ENCODE results near the gene CATSPERD.

The CATSPERD gene

DNA sequence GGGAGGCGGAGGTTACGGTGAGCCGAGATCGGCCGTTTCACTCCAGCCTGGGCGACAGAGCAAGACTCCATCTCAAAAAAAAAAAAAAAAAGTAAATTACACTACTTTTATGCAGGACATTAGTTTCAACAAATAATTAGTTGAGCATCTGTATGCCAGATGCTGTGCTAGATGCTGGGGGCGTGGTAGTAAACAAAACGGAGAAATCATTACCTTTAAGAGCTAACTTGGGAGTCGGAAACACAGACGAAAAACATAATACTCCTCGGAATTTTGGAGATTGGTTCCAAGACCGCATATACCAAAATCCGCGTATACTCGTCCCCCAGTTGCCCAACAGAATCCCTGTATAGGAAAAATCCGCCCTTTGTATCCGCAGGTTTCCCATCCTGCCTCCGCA lies 71.8 kb downstream of the CATSPERD start:
- Histone ChIP-seq H3K27ac (no peak overlapping the region), H3K4me3 (ENCODE audit: low read depth in 1 of 2, low read length in 1 of 2) (no peak overlapping the region), H3K27me3 (no peaks in the 10 kb centered on the region), H3K4me1 (ENCODE audit: control insufficient read depth in 1 of 2, insufficient read depth in 1 of 2, low read depth in 1 of 2, low read length in 1 of 2) (peaks cover 13 to 14% of the 10 kb centered on the region in 2 experiments), H3K9me3 (no peaks in the 10 kb centered on the region), H3K36me3 (peaks cover 23% of the 10 kb centered on the region)
- TF ChIP-seq, protein P1, sequence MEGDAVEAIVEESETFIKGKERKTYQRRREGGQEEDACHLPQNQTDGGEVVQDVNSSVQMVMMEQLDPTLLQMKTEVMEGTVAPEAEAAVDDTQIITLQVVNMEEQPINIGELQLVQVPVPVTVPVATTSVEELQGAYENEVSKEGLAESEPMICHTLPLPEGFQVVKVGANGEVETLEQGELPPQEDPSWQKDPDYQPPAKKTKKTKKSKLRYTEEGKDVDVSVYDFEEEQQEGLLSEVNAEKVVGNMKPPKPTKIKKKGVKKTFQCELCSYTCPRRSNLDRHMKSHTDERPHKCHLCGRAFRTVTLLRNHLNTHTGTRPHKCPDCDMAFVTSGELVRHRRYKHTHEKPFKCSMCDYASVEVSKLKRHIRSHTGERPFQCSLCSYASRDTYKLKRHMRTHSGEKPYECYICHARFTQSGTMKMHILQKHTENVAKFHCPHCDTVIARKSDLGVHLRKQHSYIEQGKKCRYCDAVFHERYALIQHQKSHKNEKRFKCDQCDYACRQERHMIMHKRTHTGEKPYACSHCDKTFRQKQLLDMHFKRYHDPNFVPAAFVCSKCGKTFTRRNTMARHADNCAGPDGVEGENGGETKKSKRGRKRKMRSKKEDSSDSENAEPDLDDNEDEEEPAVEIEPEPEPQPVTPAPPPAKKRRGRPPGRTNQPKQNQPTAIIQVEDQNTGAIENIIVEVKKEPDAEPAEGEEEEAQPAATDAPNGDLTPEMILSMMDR (IDR thresholded peaks at IDR 0.05), result no peak

DNA sequence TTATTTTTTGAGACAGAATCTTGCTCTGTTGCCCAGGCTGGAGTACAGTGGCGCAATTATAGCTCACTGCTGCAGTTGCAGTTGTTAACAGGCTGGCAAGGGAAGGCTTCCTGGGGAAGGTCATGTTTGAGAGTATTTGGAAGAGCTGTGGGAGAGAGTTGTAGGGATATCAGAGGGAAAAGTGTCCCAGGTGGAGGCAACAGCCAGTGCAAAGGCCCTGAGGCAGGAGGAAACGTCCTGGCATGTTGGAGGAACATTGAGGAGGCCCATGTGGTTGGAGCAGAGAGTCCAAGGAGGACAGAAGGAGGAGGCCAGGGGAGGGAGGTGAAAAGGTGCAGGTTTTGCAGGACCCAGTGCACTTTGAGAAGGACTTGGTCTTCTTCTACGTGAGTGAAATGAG lies 72.8 kb downstream of the CATSPERD start:
- H3K9me3 ChIP-seq, result no peaks in the 10 kb centered on the region
- peaks cover 6% of the 10 kb centered on the region for H3K27me3 ChIP-seq
- H3K4me3 ChIP-seq (ENCODE audit: low read depth in 1 of 2, low read length in 1 of 2), result no peak overlapping the region
- TF ChIP-seq, protein P1 (IDR thresholded peaks at IDR 0.05), result no peak
- peaks cover 13% of the 10 kb centered on the region for H3K36me3 ChIP-seq
- H3K27ac ChIP-seq, result no peak overlapping the region
- peaks cover 13 to 14% of the 10 kb centered on the region in 2 experiments for H3K4me1 ChIP-seq (ENCODE audit: control insufficient read depth in 1 of 2, insufficient read depth in 1 of 2, low read depth in 1 of 2, low read length in 1 of 2)

DNA sequence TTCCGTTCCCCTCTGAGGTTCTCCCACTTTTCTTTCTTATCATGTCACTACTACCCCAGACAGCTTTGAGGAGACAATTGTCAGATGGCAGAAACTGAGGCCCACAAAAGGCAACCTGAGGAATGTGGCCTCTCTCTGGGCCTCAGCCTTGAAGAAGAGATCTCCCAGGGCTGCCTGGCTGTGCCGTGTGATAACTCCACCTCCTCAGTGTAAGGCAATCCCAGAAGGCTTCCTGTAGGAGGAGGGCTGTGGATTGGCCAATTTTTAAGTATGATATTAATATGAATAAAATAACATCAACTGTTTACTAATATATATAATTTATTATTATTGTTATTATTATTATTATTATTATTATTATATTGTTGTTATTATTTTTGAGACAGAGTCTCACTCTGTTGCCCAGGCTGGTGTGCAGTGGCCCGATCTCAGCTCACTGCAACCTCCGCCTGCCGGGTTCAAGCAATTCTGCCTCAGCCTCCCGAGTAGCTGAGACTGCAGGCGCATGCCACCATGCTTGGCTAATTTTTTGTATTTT lies 75.0 kb downstream of the CATSPERD start:
- no peaks in the 10 kb centered on the region for H3K36me3 ChIP-seq
- H3K9me3 ChIP-seq, result no peaks in the 10 kb centered on the region
- H3K4me1 ChIP-seq (ENCODE audit: control insufficient read depth in 1 of 2, insufficient read depth in 1 of 2, low read depth in 1 of 2, low read length in 1 of 2), result peaks cover 8 to 9% of the 10 kb centered on the region in 2 experiments
- TF ChIP-seq, protein P1 (IDR thresholded peaks at IDR 0.05), result no peak
- no peak overlapping the region for H3K27ac ChIP-seq
- peaks cover 29% of the 10 kb centered on the region for H3K27me3 ChIP-seq
- no peak overlapping the region for H3K4me3 ChIP-seq (ENCODE audit: low read depth in 1 of 2, low read length in 1 of 2)

DNA sequence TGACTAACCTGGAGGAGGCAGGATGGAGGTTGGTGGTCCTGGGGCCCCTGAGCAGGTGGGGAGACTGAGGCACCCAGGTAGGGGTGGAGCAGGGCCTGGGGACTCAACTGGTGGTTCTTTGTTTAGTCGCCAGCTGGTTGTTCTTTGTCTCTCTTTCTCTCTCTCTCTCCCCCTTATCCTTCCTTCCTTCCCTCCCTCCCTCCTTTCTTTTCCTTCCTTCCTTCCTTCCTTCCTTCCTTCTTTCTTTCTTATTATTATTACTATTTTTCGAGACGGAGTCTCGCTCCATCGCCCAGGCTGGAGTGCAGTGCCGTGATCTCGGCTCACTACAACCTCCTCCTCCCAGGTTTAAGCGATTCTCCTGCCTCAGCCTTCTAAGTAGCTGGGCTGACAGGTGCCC lies 77.8 kb downstream of the CATSPERD start:
- no peak overlapping the region for H3K27ac ChIP-seq
- H3K36me3 ChIP-seq, result no peaks in the 10 kb centered on the region
- no peak overlapping the region for H3K4me3 ChIP-seq (ENCODE audit: low read depth in 1 of 2, low read length in 1 of 2)
- no peaks in the 10 kb centered on the region for H3K9me3 ChIP-seq
- TF ChIP-seq, protein P1 (IDR thresholded peaks at IDR 0.05), result no peak
- peaks cover 57% of the 10 kb centered on the region for H3K27me3 ChIP-seq
- H3K4me1 ChIP-seq (ENCODE audit: control insufficient read depth in 1 of 2, insufficient read depth in 1 of 2, low read depth in 1 of 2, low read length in 1 of 2), result peaks cover 0 to 8% of the 10 kb centered on the region in 2 experiments

DNA sequence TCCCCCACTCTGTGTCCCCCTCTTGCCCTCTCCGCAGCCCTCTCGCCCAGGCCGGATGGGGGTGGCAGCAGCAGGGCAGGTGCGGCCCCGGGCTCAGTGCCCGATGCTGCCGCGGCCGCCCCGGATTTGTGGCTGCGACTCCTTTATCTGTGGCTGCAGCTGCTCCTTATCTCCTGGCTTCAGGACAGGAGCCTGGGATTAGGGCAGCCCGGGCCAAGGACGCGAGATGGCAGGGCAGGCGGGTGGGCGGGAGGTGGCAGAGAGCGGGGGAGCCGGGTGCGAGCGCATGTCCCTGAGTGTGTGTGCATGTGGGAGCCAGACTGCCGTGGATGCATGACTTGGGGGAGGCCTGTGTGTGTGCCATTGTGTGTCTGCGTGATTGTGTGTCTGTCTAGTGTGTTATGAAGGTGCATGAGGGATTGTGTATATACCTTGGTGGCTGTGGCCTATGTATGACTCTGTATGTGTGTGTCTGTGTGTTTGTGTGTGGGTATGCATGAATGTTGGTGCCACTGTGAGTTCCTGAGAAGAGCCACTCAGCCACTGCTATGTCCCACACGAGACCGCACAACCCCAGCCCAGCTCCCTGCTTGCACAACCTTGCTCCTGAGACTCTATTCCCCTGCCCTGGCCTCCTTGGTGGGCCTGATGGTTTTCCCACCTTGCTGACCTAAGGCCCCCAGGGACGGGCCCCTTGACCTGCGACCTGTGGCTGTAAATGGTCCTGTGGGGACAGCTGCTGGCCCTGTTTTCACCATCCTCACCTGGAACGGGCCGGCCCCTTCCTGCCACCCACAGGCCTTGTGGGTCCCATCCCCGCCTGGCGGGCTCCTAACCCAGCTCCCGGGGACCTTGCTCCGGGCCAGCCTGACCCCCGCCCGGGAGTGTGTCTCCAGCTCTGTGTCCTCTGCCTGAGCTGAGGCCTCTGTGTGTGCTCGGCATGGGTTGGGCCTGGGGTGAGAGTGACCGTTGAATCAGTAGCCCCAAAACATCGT lies 79.1 kb downstream of the CATSPERD start:
- TF ChIP-seq, protein P1 (IDR thresholded peaks at IDR 0.05), result no peak
- Histone ChIP-seq H3K27ac (no peak overlapping the region), H3K27me3 (peaks cover 70% of the 10 kb centered on the region), H3K36me3 (no peaks in the 10 kb centered on the region), H3K9me3 (no peaks in the 10 kb centered on the region), H3K4me3 (ENCODE audit: low read depth in 1 of 2, low read length in 1 of 2) (no peak overlapping the region), H3K4me1 (ENCODE audit: control insufficient read depth in 1 of 2, insufficient read depth in 1 of 2, low read depth in 1 of 2, low read length in 1 of 2) (peaks cover 13% of the 10 kb centered on the region in 2 experiments)

All from neutrophil (primary cell).